HCT116 (cell line): ENCODE results near the gene PRMT5. TPM values are rescaled to one million over a fixed set of nuclear protein-coding genes. Genes with fewer than 3 reads are reported as not detected.

ENCODE experiments used
- ATAC-seq: fragments of 200-7000 bp; cut with Tn5 transposase; 2 replicates; pipeline ENCODE4 v1.9.1; 2020; ENCODE audit warnings: mild to moderate bottlenecking, moderate library complexity
- BruUV-seq: library from RNA; stranded (reverse); fragments of 400-500 nt; replicated peaks from 2 replicates; lab custom pipeline; 2021; lab: Mats Ljungman, UMichigan
- CTCF ChIA-PET: fragments of 300-600 bp; sonication (Branson Sonifier 250); formaldehyde crosslinking; loops from one replicate; lab custom pipeline; 2021; ENCODE audit warnings: antibody characterized with exemption; lab: Charles Lee
- POLR2A ChIA-PET: fragments of 300-600, 350-600 bp; sonication (Branson Sonifier 250); formaldehyde crosslinking; loops from one replicate; lab custom pipeline; 2021; ENCODE audit warnings: antibody characterized with exemption; lab: Charles Lee
- RAD21 ChIA-PET, 2 experiments: fragments of 300-600 bp; sonication (Branson Sonifier 250); formaldehyde crosslinking; loops; one replicate each; lab custom pipeline; 2023; ENCODE audit warnings: low total read pairs in 2 of 2; ENCODE audit not compliant: uncharacterized antibody in 2 of 2, unreplicated experiment in 2 of 2, low non-redundant PET in 1 of 2; lab: Charles Lee
- DNase-seq: peaks from one replicate; pipeline ENCODE4 v3.0.0-alpha.2; 2010; ENCODE audit warnings: low read depth, low spot score
- H2AFZ ChIP-seq: fragments of 200-600 bp; shearing (Covaris generic), sonication (generic); 2 replicates; pipeline ENCODE4 v1.6.1; 2017; ENCODE audit warnings: low read depth, mixed run types, mixed read lengths, antibody characterized with exemption, low read length; ENCODE audit not compliant: poor library complexity, severe bottlenecking
- H3K27ac ChIP-seq: 2 replicates; pipeline ENCODE4 v1.5.1; 2012; ENCODE audit warnings: low read depth, low read length
- H3K27me3 ChIP-seq: fragments of 200-600 bp; sonication (generic); 2 replicates; pipeline ENCODE4 v1.6.1; 2016; ENCODE audit warnings: mixed run types, low read length, mixed read lengths; ENCODE audit not compliant: insufficient read depth
- H3K36me3 ChIP-seq, 2 experiments: fragments of 200-500 bp in 1 of 2; fragments of 200-600 bp in 1 of 2; sonication (Bioruptor generic) in 1 of 2; sonication (generic) in 1 of 2; 2 replicates each; pipeline versions ENCODE4 v1.5.1 to v1.6.1; 2014 to 2016; ENCODE audit warnings: low read length in 2 of 2, inconsistent platforms in 1 of 2, mixed read lengths in 1 of 2, mixed run types in 1 of 2; ENCODE audit not compliant: insufficient read depth in 2 of 2, control insufficient read depth in 1 of 2
- H3K4me1 ChIP-seq, 2 experiments: fragments of 200-600 bp in 1 of 2; sonication (generic) in 1 of 2; 2 replicates each; pipeline versions ENCODE4 v1.5.1 to v1.6.1; 2012 to 2017; ENCODE audit warnings: low read length in 2 of 2, inconsistent platforms in 1 of 2, mild to moderate bottlenecking in 1 of 2, mixed read lengths in 1 of 2, mixed run types in 1 of 2, moderate library complexity in 1 of 2; ENCODE audit not compliant: insufficient read depth in 2 of 2, control insufficient read depth in 1 of 2
- H3K4me2 ChIP-seq: fragments of 200-600 bp; sonication (generic); 2 replicates; pipeline ENCODE4 v1.6.1; 2017; ENCODE audit warnings: mixed run types, low read length, mixed read lengths
- H3K4me3 ChIP-seq, 2 experiments: fragments of 200-600 bp in 1 of 2; sonication (generic) in 1 of 2; replicated peaks in 1 of 2; 2 replicates each; pipeline ENCODE4 v1.5.1; 2011 to 2016; ENCODE audit warnings: low read length in 2 of 2, control low read depth in 1 of 2, low read depth in 1 of 2, mild to moderate bottlenecking in 1 of 2, mixed read lengths in 1 of 2, mixed run types in 1 of 2
- H3K79me2 ChIP-seq: fragments of 200-600 bp; sonication (generic); 2 replicates; pipeline ENCODE4 v1.6.1; 2017; ENCODE audit warnings: mild to moderate bottlenecking, mixed run types, low read length, moderate library complexity, mixed read lengths; ENCODE audit not compliant: insufficient read depth
- H3K9ac ChIP-seq: fragments of 200-600 bp; sonication (generic); 2 replicates; pipeline ENCODE4 v1.6.1; 2016; ENCODE audit warnings: low read length, mixed read lengths
- H3K9me2 ChIP-seq: fragments of 200-600 bp; sonication (generic), shearing (Covaris generic); 2 replicates; pipeline ENCODE4 v1.6.1; 2017; ENCODE audit warnings: mixed run types, mild to moderate bottlenecking, moderate library complexity; ENCODE audit not compliant: insufficient read depth
- H3K9me3 ChIP-seq, 2 experiments: fragments of 200-500 bp in 1 of 2; fragments of 200-600 bp in 1 of 2; sonication (Bioruptor generic) in 1 of 2; sonication (generic) in 1 of 2; 2 replicates each; pipeline ENCODE4 v1.6.1; 2014 to 2017; ENCODE audit warnings: low read length in 2 of 2, mixed read lengths in 2 of 2, inconsistent platforms in 1 of 2, low read depth in 1 of 2, mild to moderate bottlenecking in 1 of 2, mixed run types in 1 of 2, moderate library complexity in 1 of 2; ENCODE audit not compliant: control insufficient read depth in 1 of 2, insufficient read depth in 1 of 2
- H4K20me1 ChIP-seq: fragments of 200-600 bp; sonication (generic), shearing (Covaris generic); 2 replicates; pipeline ENCODE4 v1.6.1; 2017; ENCODE audit warnings: mixed run types, mild to moderate bottlenecking, moderate library complexity; ENCODE audit not compliant: insufficient read depth
- CBX3 ChIP-seq: IDR thresholded peaks from 2 replicates; pipeline ENCODE4 v1.6.1; 2012; ENCODE audit warnings: low read depth
- CEBPB ChIP-seq: IDR thresholded peaks from 2 replicates; pipeline ENCODE4 v1.6.1; 2012; ENCODE audit warnings: low read depth
- EGR1 ChIP-seq: IDR thresholded peaks from 2 replicates; pipeline ENCODE4 v1.6.1; 2012; ENCODE audit warnings: low read depth
- ELF1 ChIP-seq: IDR thresholded peaks from 2 replicates; pipeline ENCODE4 v1.6.1; 2012; ENCODE audit warnings: low read depth, borderline replicate concordance
- EZH2phosphoT487 ChIP-seq: fragments of 200-600 bp; IDR thresholded peaks from 2 replicates; pipeline ENCODE4 v1.6.1; 2018; ENCODE audit warnings: antibody characterized with exemption, borderline replicate concordance
- FOSL1 ChIP-seq: IDR thresholded peaks from 2 replicates; pipeline ENCODE4 v1.6.1; 2012; ENCODE audit warnings: low read depth
- JUND ChIP-seq: IDR thresholded peaks from 2 replicates; pipeline ENCODE4 v1.6.1; 2012
- POLR2A ChIP-seq: IDR thresholded peaks from 2 replicates; pipeline ENCODE4 v1.7.0; 2011; ENCODE audit warnings: borderline replicate concordance; ENCODE audit not compliant: insufficient read depth, insufficient read length; ENCODE audit errors: extremely low read depth
- POLR2AphosphoS5 ChIP-seq: IDR thresholded peaks from 2 replicates; pipeline ENCODE4 v1.6.1; 2011; ENCODE audit warnings: mild to moderate bottlenecking, low read depth, low read length, moderate library complexity
- RAD21 ChIP-seq: IDR thresholded peaks from 2 replicates; pipeline ENCODE4 v1.6.1; 2012; ENCODE audit warnings: low read depth, mild to moderate bottlenecking
- SP1 ChIP-seq: IDR thresholded peaks from 2 replicates; pipeline ENCODE4 v1.6.1; 2012; ENCODE audit warnings: low read depth
- YY1 ChIP-seq: IDR thresholded peaks from 2 replicates; pipeline ENCODE4 v1.6.1; 2011; ENCODE audit warnings: low read length, low read depth, moderate library complexity, mild to moderate bottlenecking; ENCODE audit not compliant: insufficient replicate concordance; ENCODE audit errors: extremely low read depth
- intact Hi-C: fragments of 100-400 bp; cut with micrococcal nuclease; formaldehyde crosslinking; loops from 2 replicates; pipeline ENCODE4 v1.10.0; 2022
- total RNA-seq: library from RNA; stranded (reverse); gene quantifications from one replicate; pipeline ENCODE4 v1.2.1, GENCODE V29; 2021; ENCODE audit not compliant: unreplicated experiment
- TF ChIP-seq, protein P1 (sequence below), 3 experiments: fragments of 200-600 bp in 1 of 3; sonication (generic) in 1 of 3; IDR thresholded peaks in 2 of 3; conservative IDR thresholded peaks in 1 of 3; 2 replicates each; pipeline ENCODE4 v1.5.1; 2012 to 2017; ENCODE audit warnings: low read depth in 2 of 3, low read length in 2 of 3, antibody characterized with exemption in 1 of 3, borderline replicate concordance in 1 of 3, control low read depth in 1 of 3, mild to moderate bottlenecking in 1 of 3, mixed read lengths in 1 of 3, mixed run types in 1 of 3, moderate library complexity in 1 of 3; ENCODE audit not compliant: insufficient read depth in 1 of 3
- TF ChIP-seq, protein P2 (sequence below): IDR thresholded peaks from 2 replicates; pipeline ENCODE4 v1.6.1; 2012
- TF ChIP-seq, protein P3 (sequence below): IDR thresholded peaks from 2 replicates; pipeline ENCODE4 v1.6.1; 2012; ENCODE audit warnings: low read depth
- TF ChIP-seq, protein P4 (sequence below): IDR thresholded peaks from 2 replicates; pipeline ENCODE4 v1.6.1; 2011; ENCODE audit warnings: mild to moderate bottlenecking, low read length, moderate library complexity; ENCODE audit not compliant: insufficient replicate concordance; ENCODE audit errors: extremely low read depth

PRMT5 gene
- total RNA-seq, 1 experiment from 2014 or later, result 186 TPM

DNA sequence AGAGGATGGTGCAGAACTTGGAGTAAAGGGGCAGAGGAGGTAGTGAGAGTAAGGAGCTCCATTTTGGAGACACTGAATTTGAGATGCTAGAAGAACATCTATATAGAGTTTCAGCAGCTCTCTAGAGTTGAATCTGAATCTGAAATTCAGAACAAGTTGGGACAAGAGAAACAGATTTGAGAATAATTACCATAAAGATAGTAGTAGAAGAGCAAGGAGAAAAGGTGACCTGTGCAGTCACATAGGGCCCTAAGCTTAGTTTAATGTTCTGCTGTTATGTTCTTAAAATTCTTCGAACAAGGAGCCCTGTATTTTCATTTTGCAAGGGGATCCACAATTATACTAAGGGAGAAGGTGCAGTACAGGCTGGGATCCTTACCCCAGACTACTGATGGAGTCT lies 38.8 kb downstream of the PRMT5 start (continued):
- TF ChIP-seq, protein P1, sequence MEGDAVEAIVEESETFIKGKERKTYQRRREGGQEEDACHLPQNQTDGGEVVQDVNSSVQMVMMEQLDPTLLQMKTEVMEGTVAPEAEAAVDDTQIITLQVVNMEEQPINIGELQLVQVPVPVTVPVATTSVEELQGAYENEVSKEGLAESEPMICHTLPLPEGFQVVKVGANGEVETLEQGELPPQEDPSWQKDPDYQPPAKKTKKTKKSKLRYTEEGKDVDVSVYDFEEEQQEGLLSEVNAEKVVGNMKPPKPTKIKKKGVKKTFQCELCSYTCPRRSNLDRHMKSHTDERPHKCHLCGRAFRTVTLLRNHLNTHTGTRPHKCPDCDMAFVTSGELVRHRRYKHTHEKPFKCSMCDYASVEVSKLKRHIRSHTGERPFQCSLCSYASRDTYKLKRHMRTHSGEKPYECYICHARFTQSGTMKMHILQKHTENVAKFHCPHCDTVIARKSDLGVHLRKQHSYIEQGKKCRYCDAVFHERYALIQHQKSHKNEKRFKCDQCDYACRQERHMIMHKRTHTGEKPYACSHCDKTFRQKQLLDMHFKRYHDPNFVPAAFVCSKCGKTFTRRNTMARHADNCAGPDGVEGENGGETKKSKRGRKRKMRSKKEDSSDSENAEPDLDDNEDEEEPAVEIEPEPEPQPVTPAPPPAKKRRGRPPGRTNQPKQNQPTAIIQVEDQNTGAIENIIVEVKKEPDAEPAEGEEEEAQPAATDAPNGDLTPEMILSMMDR (IDR thresholded peaks at IDR 0.05 in 2 of 3, conservative IDR thresholded peaks at IDR 0.05 in 1 of 3; ENCODE audit: borderline replicate concordance in 1 of 3, insufficient read depth in 1 of 3, low read depth in 2 of 3, low read length in 2 of 3), result no peak
- TF ChIP-seq RAD21 (no peak), SP1 (no peak), POLR2A (no peak), CBX3 (no peak), POLR2AphosphoS5 (no peak), JUND (no peak), ELF1 (no peak)
- TF ChIP-seq, protein P2, sequence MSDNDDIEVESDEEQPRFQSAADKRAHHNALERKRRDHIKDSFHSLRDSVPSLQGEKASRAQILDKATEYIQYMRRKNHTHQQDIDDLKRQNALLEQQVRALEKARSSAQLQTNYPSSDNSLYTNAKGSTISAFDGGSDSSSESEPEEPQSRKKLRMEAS, result no peak
- TF ChIP-seq, all 23 proteins: peak for 0

DNA sequence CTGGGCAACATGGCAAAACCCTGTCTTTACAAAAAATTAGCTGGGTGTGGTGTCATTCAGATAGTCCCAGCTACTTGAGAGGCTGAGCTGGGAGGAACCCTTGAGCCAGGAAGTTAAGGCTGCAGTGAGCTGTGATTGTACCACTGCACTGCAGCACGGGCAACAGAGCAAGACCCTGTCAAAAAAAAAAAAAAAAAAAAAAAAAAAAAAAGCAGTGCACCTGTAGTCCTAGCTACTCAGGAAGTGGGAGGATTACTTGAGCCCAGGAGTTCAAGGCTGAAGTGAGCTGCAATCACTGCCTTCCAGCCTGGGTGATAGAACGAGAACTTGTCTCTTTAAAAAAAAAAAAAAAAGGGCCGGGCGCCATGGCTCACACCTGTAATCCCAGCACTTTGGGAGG lies 40.5 kb downstream of the PRMT5 start:
- peaks cover 22 to 30% of the 10 kb centered on the region in 2 experiments for H3K4me1 ChIP-seq
- intact Hi-C loops, result no loop called here
- H3K4me2 ChIP-seq, result peak overlapping the region; percentile 79; the same call in 1 of the 2 replicates
- H3K9me3 ChIP-seq, result no peaks in the 10 kb centered on the region
- RAD21 ChIA-PET, result no interaction called here
- no peaks in the 10 kb centered on the region for H3K9me2 ChIP-seq
- no peaks in the 10 kb centered on the region for H3K36me3 ChIP-seq
- CTCF ChIA-PET, result interaction anchor here (2.6 kb wide), 1 partner anchor 12 kb away, joined by 11 read pairs; no protein-coding TSS in a partner anchor
- POLR2A ChIA-PET, result interaction anchor here (1.2 to 1.6 kb wide), 2 partner anchors 8 to 30 kb away, joined by 3 to 4 read pairs; partner anchors contain the start of gene RBM23
- H3K27ac ChIP-seq, result no peak overlapping the region
- no peak overlapping the region; a peak in 1 of 4 replicates for H3K4me3 ChIP-seq
- ATAC-seq (no peak), DNase-seq (no peak)
- no peaks in the 10 kb centered on the region for H3K27me3 ChIP-seq
- BruUV-seq, result no TSS peak
- H3K79me2 ChIP-seq, result no peaks in the 10 kb centered on the region; the same call in 1 of the 2 replicates
- no peaks in the 10 kb centered on the region for H4K20me1 ChIP-seq
- H3K9ac ChIP-seq, result no peak overlapping the region
- TF ChIP-seq, protein P3, sequence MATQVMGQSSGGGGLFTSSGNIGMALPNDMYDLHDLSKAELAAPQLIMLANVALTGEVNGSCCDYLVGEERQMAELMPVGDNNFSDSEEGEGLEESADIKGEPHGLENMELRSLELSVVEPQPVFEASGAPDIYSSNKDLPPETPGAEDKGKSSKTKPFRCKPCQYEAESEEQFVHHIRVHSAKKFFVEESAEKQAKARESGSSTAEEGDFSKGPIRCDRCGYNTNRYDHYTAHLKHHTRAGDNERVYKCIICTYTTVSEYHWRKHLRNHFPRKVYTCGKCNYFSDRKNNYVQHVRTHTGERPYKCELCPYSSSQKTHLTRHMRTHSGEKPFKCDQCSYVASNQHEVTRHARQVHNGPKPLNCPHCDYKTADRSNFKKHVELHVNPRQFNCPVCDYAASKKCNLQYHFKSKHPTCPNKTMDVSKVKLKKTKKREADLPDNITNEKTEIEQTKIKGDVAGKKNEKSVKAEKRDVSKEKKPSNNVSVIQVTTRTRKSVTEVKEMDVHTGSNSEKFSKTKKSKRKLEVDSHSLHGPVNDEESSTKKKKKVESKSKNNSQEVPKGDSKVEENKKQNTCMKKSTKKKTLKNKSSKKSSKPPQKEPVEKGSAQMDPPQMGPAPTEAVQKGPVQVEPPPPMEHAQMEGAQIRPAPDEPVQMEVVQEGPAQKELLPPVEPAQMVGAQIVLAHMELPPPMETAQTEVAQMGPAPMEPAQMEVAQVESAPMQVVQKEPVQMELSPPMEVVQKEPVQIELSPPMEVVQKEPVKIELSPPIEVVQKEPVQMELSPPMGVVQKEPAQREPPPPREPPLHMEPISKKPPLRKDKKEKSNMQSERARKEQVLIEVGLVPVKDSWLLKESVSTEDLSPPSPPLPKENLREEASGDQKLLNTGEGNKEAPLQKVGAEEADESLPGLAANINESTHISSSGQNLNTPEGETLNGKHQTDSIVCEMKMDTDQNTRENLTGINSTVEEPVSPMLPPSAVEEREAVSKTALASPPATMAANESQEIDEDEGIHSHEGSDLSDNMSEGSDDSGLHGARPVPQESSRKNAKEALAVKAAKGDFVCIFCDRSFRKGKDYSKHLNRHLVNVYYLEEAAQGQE, result no peak
- TF ChIP-seq EZH2phosphoT487, result no peak
- TF ChIP-seq, protein P4, sequence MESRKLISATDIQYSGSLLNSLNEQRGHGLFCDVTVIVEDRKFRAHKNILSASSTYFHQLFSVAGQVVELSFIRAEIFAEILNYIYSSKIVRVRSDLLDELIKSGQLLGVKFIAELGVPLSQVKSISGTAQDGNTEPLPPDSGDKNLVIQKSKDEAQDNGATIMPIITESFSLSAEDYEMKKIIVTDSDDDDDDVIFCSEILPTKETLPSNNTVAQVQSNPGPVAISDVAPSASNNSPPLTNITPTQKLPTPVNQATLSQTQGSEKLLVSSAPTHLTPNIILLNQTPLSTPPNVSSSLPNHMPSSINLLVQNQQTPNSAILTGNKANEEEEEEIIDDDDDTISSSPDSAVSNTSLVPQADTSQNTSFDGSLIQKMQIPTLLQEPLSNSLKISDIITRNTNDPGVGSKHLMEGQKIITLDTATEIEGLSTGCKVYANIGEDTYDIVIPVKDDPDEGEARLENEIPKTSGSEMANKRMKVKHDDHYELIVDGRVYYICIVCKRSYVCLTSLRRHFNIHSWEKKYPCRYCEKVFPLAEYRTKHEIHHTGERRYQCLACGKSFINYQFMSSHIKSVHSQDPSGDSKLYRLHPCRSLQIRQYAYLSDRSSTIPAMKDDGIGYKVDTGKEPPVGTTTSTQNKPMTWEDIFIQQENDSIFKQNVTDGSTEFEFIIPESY, result no peak
- no peak for TF ChIP-seq CBX3
- no peak for TF ChIP-seq JUND
- TF ChIP-seq EGR1, result no peak
- TF ChIP-seq RAD21, result no peak
- no peak for TF ChIP-seq POLR2AphosphoS5
- TF ChIP-seq YY1, result no peak
- TF ChIP-seq CEBPB, result no peak
- no peak for TF ChIP-seq FOSL1
- TF ChIP-seq, all 23 proteins: peak for 0
- H2AFZ ChIP-seq, result no peak overlapping the region
